HG02885 (cell line): ENCODE results near the gene CDH2.

Source experiments
- ATAC-seq: cut with Tn5 transposase; IDR thresholded peaks from one replicate; pipeline ENCODE4 v1.9.1; 2021; ENCODE audit warnings: mild to moderate bottlenecking; ENCODE audit not compliant: unreplicated experiment, poor library complexity

The CDH2 gene

DNA sequence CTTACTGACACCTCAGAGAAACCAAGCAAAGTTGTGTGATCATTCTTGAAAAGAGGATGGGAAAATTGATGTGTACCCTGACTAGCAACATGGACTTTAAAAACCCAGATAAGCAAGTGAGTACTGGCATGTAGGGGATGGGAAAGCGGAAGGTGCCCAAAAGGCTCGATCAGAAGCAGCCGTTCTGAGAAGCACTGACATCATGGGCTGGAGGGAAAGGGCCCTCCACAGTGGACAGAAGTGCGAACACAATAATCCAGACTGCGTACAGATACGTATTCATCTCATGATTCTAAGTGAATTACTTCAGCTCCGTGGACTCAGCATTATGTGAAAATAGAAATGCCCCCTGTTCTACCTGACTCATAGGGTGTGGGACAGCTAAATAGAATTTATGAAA lies 42.2 kb downstream of the CDH2 start:
- no peak for ATAC-seq

GRCh38 chr18:28132084-28132483 lies 44.8 kb downstream of the CDH2 start:
- ATAC-seq: no peak

DNA sequence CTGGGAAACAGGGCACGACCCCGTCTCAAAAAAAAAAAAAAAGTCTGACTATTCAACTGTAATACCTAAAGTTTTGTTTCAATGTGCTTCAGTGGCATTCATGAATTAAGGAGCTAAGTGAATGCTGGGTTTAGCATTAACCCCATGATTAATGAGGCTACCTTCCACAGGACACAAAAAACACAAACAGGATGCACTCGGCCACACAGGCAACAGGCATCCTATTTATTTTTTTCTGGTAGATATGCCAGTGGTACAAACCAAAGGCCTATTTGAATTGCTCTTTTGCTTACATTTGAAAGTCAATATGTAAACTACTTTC lies 48.3 kb downstream of the CDH2 start:
- ATAC-seq: no peak

DNA sequence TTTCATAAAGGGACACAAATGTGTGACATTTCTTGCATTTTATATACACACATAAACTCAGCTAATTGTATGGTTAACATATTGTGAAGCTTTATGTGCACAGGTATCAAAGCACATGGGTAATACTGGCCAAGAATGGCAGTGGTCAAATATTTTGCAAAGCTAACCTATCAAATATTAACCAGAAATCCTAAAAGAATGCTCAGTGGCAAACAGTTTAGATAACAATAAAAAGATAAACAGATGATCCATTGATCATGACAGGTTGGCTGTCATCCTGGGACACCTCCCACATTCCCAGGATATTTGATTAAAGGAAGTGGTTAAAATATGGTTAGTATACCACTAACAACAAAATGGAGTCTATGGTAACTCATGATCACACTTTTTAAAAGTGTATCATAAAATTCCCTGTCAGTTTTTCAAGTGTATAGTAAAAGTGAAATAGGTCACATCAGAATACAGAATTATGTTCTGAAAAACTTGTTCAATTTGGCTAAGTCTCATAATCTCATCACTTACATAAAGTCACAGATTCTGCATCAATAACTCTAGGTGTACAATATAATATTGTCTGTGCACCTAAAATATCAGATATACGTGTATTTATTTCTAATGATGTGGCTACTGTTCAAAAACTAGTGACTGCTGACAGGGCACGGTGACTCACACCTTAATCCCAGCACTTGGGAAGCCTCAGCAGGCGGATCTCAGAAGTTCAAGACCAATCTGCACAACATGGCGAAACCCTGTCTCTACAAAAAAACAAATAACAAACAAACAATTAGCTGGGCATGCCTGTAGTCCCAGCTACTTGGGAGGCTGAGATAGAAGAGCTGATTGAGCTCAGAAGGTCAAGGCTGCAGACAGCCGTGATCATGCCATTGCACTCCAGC lies 48.9 kb downstream of the CDH2 start:
- ATAC-seq: no peak

GRCh38 chr18:28127228-28127627 lies 49.7 kb downstream of the CDH2 start:
- no peak for ATAC-seq

DNA sequence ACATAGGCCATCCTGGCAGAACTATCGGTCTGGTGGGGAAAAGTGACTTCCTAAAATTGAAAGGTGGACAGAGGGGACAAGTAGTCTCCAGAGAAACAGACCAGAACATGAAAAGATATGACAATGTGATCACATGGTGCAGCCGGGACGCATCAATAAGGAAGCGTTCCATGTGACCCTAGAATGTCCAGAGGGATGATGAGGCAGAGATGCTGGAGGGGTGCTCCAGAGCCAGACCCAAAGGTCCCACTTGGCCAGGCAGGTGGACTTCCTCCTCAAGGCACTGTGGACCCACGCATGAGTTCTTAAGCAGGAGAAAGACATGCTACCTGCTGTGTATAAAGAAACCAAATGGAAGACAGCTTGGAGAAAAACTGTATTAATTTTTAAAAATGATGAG lies 50.2 kb downstream of the CDH2 start:
- ATAC-seq: no peak

GRCh38 chr18:28125051-28125450 lies 51.9 kb downstream of the CDH2 start:
- ATAC-seq: no peak

DNA sequence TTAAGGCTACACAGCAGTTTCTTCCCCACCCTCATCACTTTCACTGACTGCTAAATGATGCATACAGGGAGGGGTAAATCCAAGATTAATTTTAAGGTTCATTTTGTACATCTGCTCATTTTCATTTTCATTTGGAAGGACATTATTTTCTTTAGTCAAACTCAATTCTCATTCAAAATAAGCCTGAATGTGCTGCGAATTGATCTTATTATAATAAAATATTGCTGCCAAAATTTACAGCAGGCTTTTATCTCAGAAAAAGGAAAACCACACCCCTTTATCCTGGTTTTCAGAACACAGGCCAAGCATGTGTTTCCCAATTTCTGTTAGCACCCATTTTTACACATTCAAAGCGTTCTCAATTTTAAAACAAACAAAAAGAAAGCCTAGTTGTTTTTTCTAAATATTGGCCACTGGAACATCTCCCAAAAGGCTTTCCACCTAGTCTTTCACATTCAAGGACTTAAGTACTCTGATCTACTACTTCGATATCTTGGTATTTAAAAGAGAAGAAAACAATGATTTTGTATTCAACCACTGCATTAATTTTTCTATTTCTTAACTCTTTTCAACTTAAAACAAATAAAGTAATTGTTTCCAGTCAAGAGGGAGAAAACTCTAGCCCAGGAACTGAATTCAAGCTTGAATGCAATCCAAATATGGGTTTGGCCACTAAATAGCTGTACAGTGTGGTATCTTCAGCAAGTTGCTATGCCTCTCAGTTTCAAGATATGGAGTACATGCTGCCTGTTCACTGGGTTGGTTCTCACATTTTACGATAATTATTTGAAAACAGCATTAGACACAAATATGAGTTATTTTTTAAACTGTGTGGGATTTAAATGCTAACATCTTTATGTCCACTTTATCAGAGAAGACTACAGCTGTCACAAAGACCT lies 52.5 kb downstream of the CDH2 start:
- no peak for ATAC-seq

- no peak for ATAC-seq
Measured at GRCh38 chr18:28123401-28124030, 53.4 kb downstream of the CDH2 start.

- ATAC-seq: no peak
Measured at GRCh38 chr18:28120828-28121515, 56.0 kb downstream of the CDH2 start.

DNA sequence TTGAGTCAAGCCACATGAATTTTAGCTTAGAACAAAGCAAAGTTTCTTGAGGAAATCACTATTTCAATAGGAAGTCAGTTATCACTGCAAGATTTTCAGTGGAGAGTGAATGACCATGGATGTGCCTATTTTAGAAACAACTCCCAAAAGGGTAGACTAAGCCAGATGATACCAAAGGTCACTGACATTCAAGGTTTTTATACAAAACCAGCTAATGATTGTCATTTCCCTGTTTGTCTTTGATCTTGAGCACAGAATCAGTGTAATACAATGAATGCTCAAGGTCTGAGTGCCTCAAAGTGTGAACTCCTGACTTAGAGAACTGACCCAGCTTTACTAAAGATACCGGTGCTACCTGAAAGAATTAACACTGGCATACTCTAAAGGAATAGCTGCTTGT lies 60.5 kb downstream of the CDH2 start:
- ATAC-seq: no peak

DNA sequence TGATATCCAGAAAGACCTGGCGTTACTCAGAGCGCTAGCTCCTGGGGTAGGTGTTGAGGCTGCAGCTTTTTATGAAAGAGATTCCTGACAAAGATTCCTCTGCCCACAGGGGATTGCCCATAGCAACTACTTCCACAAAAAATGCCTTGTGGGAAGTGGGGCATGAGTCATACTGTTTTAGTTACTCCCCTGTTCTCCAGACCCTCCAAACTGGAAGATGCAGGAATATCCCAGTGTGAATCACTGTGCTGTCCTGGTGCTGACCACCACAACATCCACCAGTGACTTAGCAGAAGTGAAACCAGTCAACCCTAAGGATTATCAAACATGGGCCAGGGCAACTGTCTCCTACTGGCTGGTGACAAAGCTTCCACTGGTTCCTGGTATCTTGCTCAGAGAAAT lies 61.8 kb downstream of the CDH2 start:
- ATAC-seq: no peak

- no peak for ATAC-seq
Measured at GRCh38 chr18:28114472-28114871, 62.5 kb downstream of the CDH2 start.

DNA sequence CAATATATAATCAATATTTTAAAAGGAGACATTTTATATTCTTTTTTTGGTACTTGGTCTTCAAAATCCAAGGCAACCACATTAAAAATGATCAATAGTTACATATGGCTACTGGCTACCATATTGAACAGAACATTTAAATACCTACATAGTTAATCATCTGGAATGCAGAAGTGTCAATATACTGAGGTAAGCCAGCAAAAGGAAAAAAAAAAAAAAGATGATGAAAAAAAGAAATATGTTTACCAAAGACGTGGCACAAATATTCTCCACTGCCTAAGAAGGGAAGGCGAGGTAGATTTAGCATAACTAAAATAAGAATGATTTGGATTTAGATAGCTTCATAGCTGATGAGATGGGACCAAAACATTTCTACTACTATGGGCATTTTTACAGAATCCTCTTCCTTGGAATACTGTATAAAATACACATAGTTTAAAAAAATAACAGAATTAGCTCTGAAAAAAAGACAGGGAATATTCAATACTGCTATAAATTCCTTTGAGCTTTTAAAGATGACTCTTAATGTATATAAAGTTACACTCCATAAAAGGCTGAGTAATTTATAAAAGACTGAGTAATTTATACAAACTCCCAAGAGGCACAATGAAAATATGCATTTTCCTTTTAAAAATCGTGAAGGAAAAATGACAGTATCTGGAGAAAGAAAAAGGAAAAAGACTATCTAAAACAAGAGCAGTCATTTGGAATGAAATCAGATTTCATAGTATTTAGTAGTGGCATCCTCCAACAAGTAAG lies 63.5 kb downstream of the CDH2 start:
- ATAC-seq: no peak

- ATAC-seq: no peak
Measured at GRCh38 chr18:28112056-28112470, 64.9 kb downstream of the CDH2 start.

DNA sequence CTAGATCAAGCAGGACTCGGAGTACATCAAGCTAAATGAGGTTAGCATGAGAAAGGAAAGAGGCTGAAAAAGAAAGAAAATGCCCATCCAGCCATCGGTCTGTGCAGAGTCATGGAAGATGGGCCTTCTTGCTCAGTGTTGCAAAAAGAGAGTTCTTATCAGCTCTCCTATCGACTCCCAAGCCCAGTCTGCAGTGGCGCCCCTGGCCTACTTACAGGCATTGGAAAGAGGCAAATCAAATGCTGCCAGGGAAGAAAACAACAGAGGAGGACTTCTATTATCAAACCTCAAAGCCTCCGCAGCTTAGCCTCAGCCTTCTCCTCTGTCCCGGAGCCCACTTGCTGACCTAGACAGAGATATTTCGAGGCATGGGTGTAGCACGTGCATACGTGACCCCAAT lies 66.0 kb downstream of the CDH2 start:
- no peak for ATAC-seq

GRCh38 chr18:28109781-28110560 lies 67.0 kb downstream of the CDH2 start:
- ATAC-seq: no peak

DNA sequence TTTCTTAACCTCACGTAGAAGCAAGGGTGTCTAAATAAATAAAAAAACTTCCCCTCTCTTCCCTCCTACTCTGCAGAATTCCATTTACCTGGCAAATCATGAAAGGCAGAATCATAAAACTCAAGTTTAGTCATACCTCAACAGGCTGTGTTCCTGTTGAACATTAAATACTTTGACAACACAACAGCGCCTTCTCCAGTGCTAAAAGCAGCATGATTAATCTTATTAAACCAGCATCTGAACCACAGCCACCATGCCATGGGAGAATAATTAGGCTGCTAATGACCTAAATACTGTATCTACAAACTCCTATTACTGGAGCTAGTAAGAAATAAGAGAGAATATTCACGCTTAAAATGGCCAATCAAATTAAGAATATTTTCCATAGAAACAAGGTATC lies 68.1 kb downstream of the CDH2 start:
- no peak for ATAC-seq

- no peak for ATAC-seq
Measured at GRCh38 chr18:28108254-28108653, 68.7 kb downstream of the CDH2 start.
